Smooth muscle cell (in vitro differentiated cells): ENCODE data around the gene IGF2BP3. TPM values are rescaled to one million over a fixed set of nuclear protein-coding genes. Genes with fewer than 3 reads are reported as not detected.

Source experiments
- DNase-seq: peaks from one replicate; lab custom pipeline; 2025; ENCODE audit not compliant: unreplicated experiment; lab: John Stamatoyannopoulos, UW
- H2AFZ ChIP-seq: fragments of 200-600 bp; sonication (generic); 2 replicates; pipeline ENCODE4 v1.6.0; 2016; ENCODE audit warnings: antibody characterized with exemption, low read depth, mild to moderate bottlenecking
- H3F3A ChIP-seq: fragments of 200-600 bp; sonication (generic); 2 replicates; pipeline ENCODE4 v1.6.0; 2017; ENCODE audit warnings: antibody characterized with exemption, low read depth
- H3K27ac ChIP-seq: fragments of 200-600 bp; sonication (generic); 2 replicates; pipeline ENCODE4 v1.5.1; 2016; ENCODE audit warnings: low read depth, mild to moderate bottlenecking
- H3K27me3 ChIP-seq: fragments of 200-600 bp; sonication (generic); 2 replicates; pipeline ENCODE4 v1.6.1; 2016; ENCODE audit warnings: low read depth, mild to moderate bottlenecking
- H3K36me3 ChIP-seq: fragments of 200-600 bp; sonication (generic); 2 replicates; pipeline ENCODE4 v1.5.1; 2016; ENCODE audit warnings: low read depth
- H3K4me1 ChIP-seq: fragments of 200-600 bp; sonication (generic); 2 replicates; pipeline ENCODE4 v1.5.1; 2016; ENCODE audit warnings: low read depth
- H3K4me2 ChIP-seq: fragments of 200-600 bp; sonication (generic); 2 replicates; pipeline ENCODE4 v1.6.0; 2016; ENCODE audit warnings: mild to moderate bottlenecking
- H3K4me3 ChIP-seq: fragments of 200-600 bp; sonication (generic); 2 replicates; pipeline ENCODE4 v1.5.1; 2016; ENCODE audit warnings: mild to moderate bottlenecking
- H3K79me2 ChIP-seq: fragments of 200-600 bp; sonication (generic); 2 replicates; pipeline ENCODE4 v1.6.0; 2016; ENCODE audit warnings: low read depth, mild to moderate bottlenecking
- H3K9ac ChIP-seq: fragments of 200-600 bp; sonication (generic); 2 replicates; pipeline ENCODE4 v1.6.0; 2016; ENCODE audit warnings: low read depth
- H3K9me3 ChIP-seq: fragments of 200-600 bp; sonication (generic); replicated peaks from 2 replicates; pipeline ENCODE4 v1.5.1; 2016; ENCODE audit warnings: low read depth
- H4K20me1 ChIP-seq: fragments of 200-600 bp; sonication (generic); 2 replicates; pipeline ENCODE4 v1.6.0; 2016; ENCODE audit warnings: low read depth
- CTCF ChIP-seq: fragments of 200-600 bp; sonication (generic); IDR thresholded peaks from 2 replicates; pipeline ENCODE4 v1.5.1; 2017; ENCODE audit warnings: borderline replicate concordance, mild to moderate bottlenecking, antibody characterized with exemption; ENCODE audit not compliant: insufficient read depth, poor library complexity, severe bottlenecking
- WGBS: methylation state at CpG from one replicate; pipeline ENCODE4 v1.1.7; 2016; ENCODE audit warnings: low lambda C conversion rate; 5-methylcytosine and 5-hydroxymethylcytosine counted together
- polyA plus RNA-seq: library from polyadenylated mRNA; unstranded; fragments of >200 nt; fragmentation: Nextera tagmentation; extraction: Ambion mirVana; gene quantifications from 2 replicates; pipeline ENCODE4 v1.2.1, GENCODE V29; 2016
- total RNA-seq: library from RNA; depleted of rRNA; stranded (reverse); fragments of >200 nt; gene quantifications from 2 replicates; pipeline ENCODE4 v1.2.3, GENCODE V29; 2014

The IGF2BP3 gene
- total and polyA plus RNA-seq, 2 experiments from 2014 or later: 7.9 to 35.2 TPM

- Histone ChIP-seq H3K9ac (no peak overlapping the region), H3K4me3 (no peak overlapping the region), H3K9me3 (no peaks in the 10 kb centered on the region), H3K27me3 (no peaks in the 10 kb centered on the region), H3F3A (peaks cover 2% of the 10 kb centered on the region), H3K36me3 (no peaks in the 10 kb centered on the region), H3K4me2 (peak overlapping the region; percentile 32), H3K27ac (no peak overlapping the region), H2AFZ (no peak overlapping the region), H3K4me1 (peaks cover 31% of the 10 kb centered on the region), H3K79me2 (peaks cover 42% of the 10 kb centered on the region), H4K20me1 (no peaks in the 10 kb centered on the region)
- 88% methylated on average over 1 of the region's 1 CpG for WGBS
- no peak for DNase-seq
- no peak for TF ChIP-seq CTCF
These were observed 6.8 kb upstream of the IGF2BP3 start for GRCh38 chr7:23477157-23477499.

DNA sequence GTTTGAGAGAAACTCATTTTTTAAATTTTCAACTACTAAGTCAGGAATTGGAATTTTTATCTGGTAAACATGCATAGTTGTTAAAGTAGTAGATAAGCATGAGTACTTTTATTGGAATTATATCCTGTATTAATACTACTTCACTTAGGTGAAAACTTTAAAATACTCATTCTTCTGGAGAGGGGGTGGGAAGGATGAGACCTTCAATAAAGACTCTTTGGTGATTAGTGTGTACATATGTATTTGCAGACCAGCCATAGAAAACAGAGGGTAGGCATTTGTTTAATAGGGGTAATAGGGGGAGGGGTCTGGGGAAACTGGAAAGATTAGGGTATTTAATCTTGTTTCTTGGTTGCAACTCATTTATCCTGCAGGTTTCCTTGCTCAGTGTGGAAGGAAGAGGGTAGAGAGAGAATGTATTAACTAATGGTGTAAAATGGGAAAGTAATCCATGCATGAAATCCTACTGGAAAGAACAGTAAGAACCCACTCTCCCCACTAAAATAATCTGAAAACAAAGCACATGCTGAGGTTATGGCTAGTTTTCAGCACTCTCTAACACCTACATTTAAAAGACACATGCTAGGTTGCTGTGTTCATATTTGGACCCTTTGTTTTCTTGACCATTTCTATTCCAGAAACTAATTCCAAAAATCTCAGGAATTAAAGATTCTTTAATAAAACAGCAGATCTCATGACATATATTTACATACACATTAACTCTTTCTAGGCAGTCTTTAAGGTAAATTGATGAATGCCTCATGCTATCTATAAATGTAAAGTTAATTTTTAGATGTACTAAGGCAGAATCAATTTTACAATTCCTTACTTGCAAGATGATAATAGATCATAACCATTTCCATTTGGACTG lies 6.2 kb upstream of the IGF2BP3 start:
- no peak for DNase-seq
- Histone ChIP-seq H3K9me3 (no peaks in the 10 kb centered on the region), H3K36me3 (no peaks in the 10 kb centered on the region), H3K27ac (peak overlapping the region; percentile 2), H3K79me2 (peaks cover 42% of the 10 kb centered on the region), H3K27me3 (no peaks in the 10 kb centered on the region), H4K20me1 (no peaks in the 10 kb centered on the region), H3K4me3 (peak overlapping the region; percentile 69), H3K4me2 (peak overlapping the region; percentile 94), H3F3A (peaks cover 4% of the 10 kb centered on the region), H3K9ac (no peak overlapping the region), H3K4me1 (peaks cover 37% of the 10 kb centered on the region), H2AFZ (no peak overlapping the region)
- no peak for TF ChIP-seq CTCF

GRCh38 chr7:23475576-23475839 lies 5.2 kb upstream of the IGF2BP3 start:
- Histone ChIP-seq H3F3A (peaks cover 4% of the 10 kb centered on the region), H3K9me3 (no peaks in the 10 kb centered on the region), H2AFZ (peak overlapping the region; percentile 80), H3K27me3 (no peaks in the 10 kb centered on the region), H3K36me3 (no peaks in the 10 kb centered on the region), H3K4me1 (peaks cover 37% of the 10 kb centered on the region), H3K9ac (peak overlapping the region; percentile 37), H3K4me2 (peak overlapping the region; percentile 94), H3K4me3 (peak overlapping the region; percentile 69), H3K79me2 (peaks cover 42% of the 10 kb centered on the region), H4K20me1 (no peaks in the 10 kb centered on the region), H3K27ac (peak overlapping the region; percentile 33)
- DNase-seq: no peak
- no peak for TF ChIP-seq CTCF
